WTC11 (cell line): ENCODE measurements around the gene RAPGEF6.
A peak's percentile ranks its signal among the peaks of the same experiment; 100 is the strongest.
"Not testable (repeated sequence)": the region's sequence is repeated elsewhere in the genome, so short reads cannot be mapped to it uniquely, and the experiment has no call there.

ENCODE experiments used
- CREB1 ChIP-seq: sonication (generic); formaldehyde crosslinking; IDR thresholded peaks from 2 replicates; pipeline ENCODE4 v1.8.0; 2023; ENCODE audit warnings: mild to moderate bottlenecking, missing genetic modification reagents
- E2F1 ChIP-seq: sonication (generic); formaldehyde crosslinking; IDR thresholded peaks from 2 replicates; pipeline ENCODE4 v1.8.0; 2022; ENCODE audit warnings: mild to moderate bottlenecking, missing genetic modification reagents
- ETV6 ChIP-seq: sonication (generic); formaldehyde crosslinking; IDR thresholded peaks from 2 replicates; pipeline ENCODE4 v1.8.1; 2022; ENCODE audit warnings: mild to moderate bottlenecking, missing genetic modification reagents
- NR3C1 ChIP-seq: sonication (generic); formaldehyde crosslinking; conservative IDR thresholded peaks from 2 replicates; pipeline ENCODE4 v1.8.1; 2023; ENCODE audit warnings: low read depth, mild to moderate bottlenecking, missing genetic modification reagents
- SP1 ChIP-seq: sonication (generic); formaldehyde crosslinking; conservative IDR thresholded peaks from 2 replicates; pipeline ENCODE4 v1.8.1; 2022; ENCODE audit warnings: missing genetic modification reagents
- USF2 ChIP-seq: sonication (generic); formaldehyde crosslinking; IDR thresholded peaks from 2 replicates; pipeline ENCODE4 v1.8.1; 2023; ENCODE audit warnings: mild to moderate bottlenecking, missing genetic modification reagents, moderate library complexity
- ZNF121 ChIP-seq: sonication (generic); formaldehyde crosslinking; IDR thresholded peaks from 2 replicates; pipeline ENCODE4 v1.8.0; 2023; ENCODE audit warnings: missing genetic modification reagents
- ZNF317 ChIP-seq: sonication (generic); formaldehyde crosslinking; IDR thresholded peaks from 2 replicates; pipeline ENCODE4 v1.8.1; 2023; ENCODE audit warnings: low read depth, mild to moderate bottlenecking, moderate library complexity, missing genetic modification reagents, borderline replicate concordance
- ZNF416 ChIP-seq: fragments of 250-450 bp; sonication (Bioruptor Pico); IDR thresholded peaks from 2 replicates; pipeline ENCODE4 v1.9.0; 2021; ENCODE audit warnings: mild to moderate bottlenecking, inconsistent platforms
- TF ChIP-seq, protein P1 (sequence below): fragments of 200-600 bp; IDR thresholded peaks from 2 replicates; pipeline ENCODE4 v1.8.0; 2022; ENCODE audit warnings: antibody characterized with exemption
- TF ChIP-seq, protein P2 (sequence below): sonication (generic); formaldehyde crosslinking; IDR thresholded peaks from 2 replicates; pipeline ENCODE4 v1.8.1; 2022; ENCODE audit warnings: low read depth, missing genetic modification reagents, borderline replicate concordance
- TF ChIP-seq, protein P3 (sequence below): sonication (generic); formaldehyde crosslinking; IDR thresholded peaks from 2 replicates; pipeline ENCODE4 v1.8.1; 2023; ENCODE audit warnings: mild to moderate bottlenecking, missing genetic modification reagents, borderline replicate concordance
- TF ChIP-seq, protein P4 (sequence below): sonication (generic); formaldehyde crosslinking; IDR thresholded peaks from 2 replicates; pipeline ENCODE4 v1.8.0; 2022; ENCODE audit warnings: mild to moderate bottlenecking, missing genetic modification reagents
- TF ChIP-seq, protein P5 (sequence below): sonication (generic); formaldehyde crosslinking; IDR thresholded peaks from 2 replicates; pipeline ENCODE4 v1.8.1; 2023; ENCODE audit warnings: mild to moderate bottlenecking, moderate library complexity, missing genetic modification reagents

GRCh38 chr5:131399007-131399406 lies 236.0 kb downstream of the RAPGEF6 start:
- TF ChIP-seq, protein P1, sequence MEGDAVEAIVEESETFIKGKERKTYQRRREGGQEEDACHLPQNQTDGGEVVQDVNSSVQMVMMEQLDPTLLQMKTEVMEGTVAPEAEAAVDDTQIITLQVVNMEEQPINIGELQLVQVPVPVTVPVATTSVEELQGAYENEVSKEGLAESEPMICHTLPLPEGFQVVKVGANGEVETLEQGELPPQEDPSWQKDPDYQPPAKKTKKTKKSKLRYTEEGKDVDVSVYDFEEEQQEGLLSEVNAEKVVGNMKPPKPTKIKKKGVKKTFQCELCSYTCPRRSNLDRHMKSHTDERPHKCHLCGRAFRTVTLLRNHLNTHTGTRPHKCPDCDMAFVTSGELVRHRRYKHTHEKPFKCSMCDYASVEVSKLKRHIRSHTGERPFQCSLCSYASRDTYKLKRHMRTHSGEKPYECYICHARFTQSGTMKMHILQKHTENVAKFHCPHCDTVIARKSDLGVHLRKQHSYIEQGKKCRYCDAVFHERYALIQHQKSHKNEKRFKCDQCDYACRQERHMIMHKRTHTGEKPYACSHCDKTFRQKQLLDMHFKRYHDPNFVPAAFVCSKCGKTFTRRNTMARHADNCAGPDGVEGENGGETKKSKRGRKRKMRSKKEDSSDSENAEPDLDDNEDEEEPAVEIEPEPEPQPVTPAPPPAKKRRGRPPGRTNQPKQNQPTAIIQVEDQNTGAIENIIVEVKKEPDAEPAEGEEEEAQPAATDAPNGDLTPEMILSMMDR, result not testable (repeated sequence)
- TF ChIP-seq, protein P2, sequence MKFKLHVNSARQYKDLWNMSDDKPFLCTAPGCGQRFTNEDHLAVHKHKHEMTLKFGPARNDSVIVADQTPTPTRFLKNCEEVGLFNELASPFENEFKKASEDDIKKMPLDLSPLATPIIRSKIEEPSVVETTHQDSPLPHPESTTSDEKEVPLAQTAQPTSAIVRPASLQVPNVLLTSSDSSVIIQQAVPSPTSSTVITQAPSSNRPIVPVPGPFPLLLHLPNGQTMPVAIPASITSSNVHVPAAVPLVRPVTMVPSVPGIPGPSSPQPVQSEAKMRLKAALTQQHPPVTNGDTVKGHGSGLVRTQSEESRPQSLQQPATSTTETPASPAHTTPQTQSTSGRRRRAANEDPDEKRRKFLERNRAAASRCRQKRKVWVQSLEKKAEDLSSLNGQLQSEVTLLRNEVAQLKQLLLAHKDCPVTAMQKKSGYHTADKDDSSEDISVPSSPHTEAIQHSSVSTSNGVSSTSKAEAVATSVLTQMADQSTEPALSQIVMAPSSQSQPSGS (CRISPR knock-in tag), result not testable (repeated sequence)
- TF ChIP-seq ETV6 (CRISPR knock-in tag); ZNF416 (CRISPR knock-in tag); USF2; E2F1 (CRISPR knock-in tag); CREB1 (CRISPR knock-in tag); SP1 (CRISPR knock-in tag); ZNF317 (CRISPR knock-in tag); NR3C1 (CRISPR knock-in tag): not testable (repeated sequence)
- TF ChIP-seq ZNF121 (CRISPR knock-in tag), result 0 out of 2 replicates have a peak, but pooled peaks have one; percentile 36
- TF ChIP-seq, protein P3, sequence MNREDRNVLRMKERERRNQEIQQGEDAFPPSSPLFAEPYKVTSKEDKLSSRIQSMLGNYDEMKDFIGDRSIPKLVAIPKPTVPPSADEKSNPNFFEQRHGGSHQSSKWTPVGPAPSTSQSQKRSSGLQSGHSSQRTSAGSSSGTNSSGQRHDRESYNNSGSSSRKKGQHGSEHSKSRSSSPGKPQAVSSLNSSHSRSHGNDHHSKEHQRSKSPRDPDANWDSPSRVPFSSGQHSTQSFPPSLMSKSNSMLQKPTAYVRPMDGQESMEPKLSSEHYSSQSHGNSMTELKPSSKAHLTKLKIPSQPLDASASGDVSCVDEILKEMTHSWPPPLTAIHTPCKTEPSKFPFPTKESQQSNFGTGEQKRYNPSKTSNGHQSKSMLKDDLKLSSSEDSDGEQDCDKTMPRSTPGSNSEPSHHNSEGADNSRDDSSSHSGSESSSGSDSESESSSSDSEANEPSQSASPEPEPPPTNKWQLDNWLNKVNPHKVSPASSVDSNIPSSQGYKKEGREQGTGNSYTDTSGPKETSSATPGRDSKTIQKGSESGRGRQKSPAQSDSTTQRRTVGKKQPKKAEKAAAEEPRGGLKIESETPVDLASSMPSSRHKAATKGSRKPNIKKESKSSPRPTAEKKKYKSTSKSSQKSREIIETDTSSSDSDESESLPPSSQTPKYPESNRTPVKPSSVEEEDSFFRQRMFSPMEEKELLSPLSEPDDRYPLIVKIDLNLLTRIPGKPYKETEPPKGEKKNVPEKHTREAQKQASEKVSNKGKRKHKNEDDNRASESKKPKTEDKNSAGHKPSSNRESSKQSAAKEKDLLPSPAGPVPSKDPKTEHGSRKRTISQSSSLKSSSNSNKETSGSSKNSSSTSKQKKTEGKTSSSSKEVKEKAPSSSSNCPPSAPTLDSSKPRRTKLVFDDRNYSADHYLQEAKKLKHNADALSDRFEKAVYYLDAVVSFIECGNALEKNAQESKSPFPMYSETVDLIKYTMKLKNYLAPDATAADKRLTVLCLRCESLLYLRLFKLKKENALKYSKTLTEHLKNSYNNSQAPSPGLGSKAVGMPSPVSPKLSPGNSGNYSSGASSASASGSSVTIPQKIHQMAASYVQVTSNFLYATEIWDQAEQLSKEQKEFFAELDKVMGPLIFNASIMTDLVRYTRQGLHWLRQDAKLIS (CRISPR knock-in tag), result not testable (repeated sequence)
- TF ChIP-seq, protein P4, sequence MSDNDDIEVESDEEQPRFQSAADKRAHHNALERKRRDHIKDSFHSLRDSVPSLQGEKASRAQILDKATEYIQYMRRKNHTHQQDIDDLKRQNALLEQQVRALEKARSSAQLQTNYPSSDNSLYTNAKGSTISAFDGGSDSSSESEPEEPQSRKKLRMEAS (CRISPR knock-in tag), result not testable (repeated sequence)
- TF ChIP-seq, protein P5, sequence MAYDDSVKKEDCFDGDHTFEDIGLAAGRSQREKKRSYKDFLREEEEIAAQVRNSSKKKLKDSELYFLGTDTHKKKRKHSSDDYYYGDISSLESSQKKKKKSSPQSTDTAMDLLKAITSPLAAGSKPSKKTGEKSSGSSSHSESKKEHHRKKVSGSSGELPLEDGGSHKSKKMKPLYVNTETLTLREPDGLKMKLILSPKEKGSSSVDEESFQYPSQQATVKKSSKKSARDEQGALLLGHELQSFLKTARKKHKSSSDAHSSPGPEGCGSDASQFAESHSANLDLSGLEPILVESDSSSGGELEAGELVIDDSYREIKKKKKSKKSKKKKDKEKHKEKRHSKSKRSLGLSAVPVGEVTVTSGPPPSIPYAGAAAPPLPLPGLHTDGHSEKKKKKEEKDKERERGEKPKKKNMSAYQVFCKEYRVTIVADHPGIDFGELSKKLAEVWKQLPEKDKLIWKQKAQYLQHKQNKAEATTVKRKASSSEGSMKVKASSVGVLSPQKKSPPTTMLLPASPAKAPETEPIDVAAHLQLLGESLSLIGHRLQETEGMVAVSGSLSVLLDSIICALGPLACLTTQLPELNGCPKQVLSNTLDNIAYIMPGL (CRISPR knock-in tag), result not testable (repeated sequence)
